HG03520 (cell line): ENCODE measurements around the gene MCUB.

Experiments used
- ATAC-seq: cut with Tn5 transposase; IDR thresholded peaks from one replicate; pipeline ENCODE4 v1.9.1; 2021; ENCODE audit warnings: mild to moderate bottlenecking, moderate library complexity; ENCODE audit not compliant: unreplicated experiment

MCUB gene

DNA sequence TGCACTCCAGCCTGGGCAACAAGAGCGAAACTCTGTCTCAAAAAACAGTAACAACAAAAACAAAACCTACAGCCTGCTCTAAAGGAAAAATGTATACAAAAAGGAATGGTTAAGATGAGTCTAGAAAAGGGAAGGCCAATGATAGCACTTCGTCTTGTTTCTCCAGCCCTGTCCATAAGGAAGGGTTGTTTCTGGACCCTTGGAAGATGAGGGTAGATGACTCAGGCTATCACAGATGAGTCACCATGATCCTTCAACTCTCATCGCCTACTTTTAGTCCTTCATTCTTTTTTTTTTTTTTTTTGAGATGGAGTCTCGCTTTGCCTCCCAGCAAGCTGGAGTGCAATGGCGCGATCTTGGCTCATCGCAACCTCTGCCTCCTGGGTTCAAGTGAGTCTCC lies 161.0 kb downstream of the MCUB start:
- ATAC-seq, result no peak

- no peak for ATAC-seq
Measured at GRCh38 chr4:109722357-109722756, 162.3 kb downstream of the MCUB start.

DNA sequence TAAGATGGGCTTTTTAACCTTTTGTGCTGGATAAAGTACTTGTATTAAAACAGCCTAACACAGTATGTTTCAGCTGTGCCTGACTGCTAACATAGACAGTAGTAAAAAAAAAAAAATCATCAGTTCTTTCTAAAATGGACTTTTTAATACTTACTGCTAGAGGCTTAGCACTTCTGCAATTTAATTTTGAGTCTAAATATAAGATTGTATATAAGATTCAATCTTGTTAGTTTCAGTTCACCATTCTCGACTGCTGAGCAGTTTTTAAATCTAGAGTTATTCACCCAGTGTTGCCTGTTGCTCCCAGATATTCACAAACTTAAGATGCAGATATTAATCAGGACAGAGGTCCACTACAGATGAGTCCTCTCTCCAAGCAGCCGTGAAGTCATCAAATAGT lies 163.1 kb downstream of the MCUB start:
- ATAC-seq, result no peak

DNA sequence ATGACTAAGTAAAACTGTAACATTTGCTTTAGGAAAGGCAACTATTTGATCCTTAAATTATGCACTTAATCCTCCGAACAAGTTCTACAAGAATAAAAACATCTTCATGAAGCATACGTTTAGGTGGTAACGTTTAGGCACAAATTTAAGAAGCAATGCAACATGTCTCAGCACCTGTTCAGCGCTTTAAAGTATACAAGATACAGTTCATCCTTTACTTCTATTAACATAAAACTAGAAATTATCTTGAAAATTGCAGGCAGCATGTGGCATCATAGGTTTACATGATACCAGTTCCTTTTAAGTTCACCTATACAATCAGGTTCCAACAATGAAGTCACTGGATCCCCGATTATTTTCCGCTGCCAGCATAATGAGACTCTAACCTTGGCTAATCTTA lies 168.3 kb downstream of the MCUB start:
- no peak for ATAC-seq

DNA sequence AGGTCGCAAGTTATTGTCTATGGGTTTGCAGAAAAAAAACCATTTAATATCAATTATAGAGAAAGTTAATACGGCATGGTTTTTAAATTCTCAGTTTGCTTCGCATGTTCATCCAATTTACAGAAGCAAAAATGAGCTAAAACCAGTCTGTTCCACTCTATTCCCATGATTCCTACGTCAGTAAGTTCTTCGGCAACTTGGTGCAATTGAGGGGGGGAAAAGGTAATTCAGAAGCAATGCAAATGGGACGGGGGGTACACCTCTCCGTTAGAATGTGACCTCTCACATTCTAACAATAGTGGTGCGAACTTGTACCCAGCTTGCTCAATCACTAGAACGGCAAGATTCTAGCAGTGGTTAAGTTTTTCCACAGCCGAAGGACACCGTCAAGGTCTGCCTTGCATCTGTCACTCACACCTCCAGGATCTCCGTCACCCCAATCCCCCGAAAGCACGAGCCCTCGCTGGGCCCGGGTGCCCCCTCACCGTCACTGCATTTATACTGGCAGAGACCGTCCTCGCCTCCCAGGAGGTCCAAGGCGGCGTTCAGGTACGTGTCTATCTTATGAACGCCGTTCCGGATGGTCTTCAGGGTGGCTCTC lies 169.2 kb downstream of the MCUB start:
- no peak for ATAC-seq

- peak; percentile 75 for ATAC-seq
Measured at GRCh38 chr4:109729718-109730618, 169.9 kb downstream of the MCUB start, which contains the start of gene PLA2G12A. TSS of gene PLA2G12A (minus strand) at chr4:109730070. CDS start at chr4:109729809, 261 bp downstream.

- ATAC-seq, result no peak
Measured at GRCh38 chr4:109730619-109731545, 170.8 kb downstream of the MCUB start.

GRCh38 chr4:109733728-109734127 lies 173.7 kb downstream of the MCUB start:
- ATAC-seq, result no peak

DNA sequence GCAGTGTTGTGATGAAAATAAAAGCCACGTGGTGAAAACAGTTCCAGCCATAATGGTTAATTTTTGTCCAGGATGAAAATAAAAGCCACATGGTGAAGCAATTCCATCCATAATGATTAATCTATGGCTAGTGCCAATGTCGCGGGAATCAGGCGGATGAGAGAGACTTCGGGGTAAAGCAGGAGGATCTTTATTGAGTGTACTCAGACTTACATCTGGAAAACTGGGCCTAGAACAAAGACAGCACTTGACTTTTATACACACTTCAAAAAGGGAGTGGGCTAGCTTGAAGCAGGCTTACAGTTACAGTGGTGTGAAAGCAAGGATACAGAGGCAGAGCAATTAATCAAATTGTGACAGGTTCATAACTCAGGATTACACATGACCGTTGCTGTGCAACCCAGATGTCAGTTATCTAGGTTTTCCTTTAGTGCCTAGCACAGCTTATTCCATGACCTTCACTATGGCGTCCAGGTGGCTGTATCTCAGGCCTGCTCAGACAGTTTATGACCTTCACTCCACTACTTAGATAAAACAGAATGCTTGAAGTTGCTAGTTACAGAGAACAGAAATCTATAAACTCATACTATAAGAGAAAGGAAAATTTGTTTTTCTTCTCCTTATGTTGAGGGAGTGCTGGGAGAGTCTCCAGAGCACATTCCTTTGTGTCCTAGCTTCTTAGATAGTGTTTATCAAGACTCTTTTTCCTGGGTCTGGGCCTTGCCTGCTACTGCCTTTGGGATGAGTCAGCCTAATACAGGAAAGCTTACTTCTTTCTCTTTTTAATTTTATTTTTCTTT lies 175.7 kb downstream of the MCUB start:
- ATAC-seq, result no peak
